ENCODE results near the gene TOLLIP. TPM values are rescaled to one million over a fixed set of nuclear protein-coding genes. Genes with fewer than 3 reads are reported as not detected.
A peak's percentile ranks its signal among the peaks of the same experiment; 100 is the strongest.
"Not testable (repeated sequence)": the region's sequence is repeated elsewhere in the genome, so short reads cannot be mapped to it uniquely, and the experiment has no call there.

Gene TOLLIP
- total RNA-seq, 1 donor from 2014 or later = 20.9 TPM

GRCh38 chr11:1262172-1263006 lies 47.0 kb downstream of the TOLLIP start:
- peak; percentile 78 for DNase-seq

GRCh38 chr11:1261241-1262071 lies 48.0 kb downstream of the TOLLIP start:
- no peak for DNase-seq

GRCh38 chr11:1260620-1261019 lies 48.8 kb downstream of the TOLLIP start:
- no peak for DNase-seq

GRCh38 chr11:1260023-1260501 lies 49.4 kb downstream of the TOLLIP start:
- no peak for DNase-seq

- no peak for DNase-seq
Observed at GRCh38 chr11:1259561-1259960, 49.9 kb downstream of the TOLLIP start.

- no peak for DNase-seq
Observed at GRCh38 chr11:1259076-1259461, 50.4 kb downstream of the TOLLIP start.

GRCh38 chr11:1258401-1259075 lies 50.9 kb downstream of the TOLLIP start:
- no peak for DNase-seq

GRCh38 chr11:1257916-1258315 lies 51.5 kb downstream of the TOLLIP start:
- no peak for DNase-seq

GRCh38 chr11:1257366-1257765 lies 52.1 kb downstream of the TOLLIP start:
- DNase-seq = no peak

GRCh38 chr11:1256257-1257045 lies 53.0 kb downstream of the TOLLIP start:
- DNase-seq = no peak

- DNase-seq = no peak
Observed at GRCh38 chr11:1255151-1255550, 54.3 kb downstream of the TOLLIP start.

- DNase-seq = no peak
Observed at GRCh38 chr11:1254733-1255132, 54.7 kb downstream of the TOLLIP start.

- no peak for DNase-seq
Observed at GRCh38 chr11:1254086-1254648, 55.3 kb downstream of the TOLLIP start.

GRCh38 chr11:1253103-1253485 lies 56.3 kb downstream of the TOLLIP start:
- no peak for DNase-seq

- no peak for DNase-seq
Observed at GRCh38 chr11:1252371-1253102, 56.9 kb downstream of the TOLLIP start.

- no peak for DNase-seq
Observed at GRCh38 chr11:1251236-1251770, 58.1 kb downstream of the TOLLIP start.

- not testable (repeated sequence) for DNase-seq
Observed at GRCh38 chr11:1250411-1250810, 59.0 kb downstream of the TOLLIP start.

GRCh38 chr11:1248951-1249350 lies 60.5 kb downstream of the TOLLIP start:
- not testable (repeated sequence) for DNase-seq

- not testable (repeated sequence) for DNase-seq
Observed at GRCh38 chr11:1247026-1247425, 62.4 kb downstream of the TOLLIP start.

GRCh38 chr11:1246301-1246700 lies 63.1 kb downstream of the TOLLIP start:
- DNase-seq = not testable (repeated sequence)
